Vagina (tissue), 2 donors: ENCODE measurements around the gene E2F6.

Experiments
- CTCF ChIP-seq, 3 experiments: fragments of 450-650 bp in 2 of 3; fragments of 200-600 bp in 1 of 3; sonication (generic) in 1 of 3; IDR thresholded peaks; one replicate each; pipeline ENCODE4 v1.5.1; 2017 to 2019; ENCODE audit warnings: antibody characterized with exemption in 3 of 3, mild to moderate bottlenecking in 2 of 3, moderate library complexity in 2 of 3
- POLR2A ChIP-seq, 2 donors: fragments of 450-650 bp; IDR thresholded peaks; one replicate each; pipeline ENCODE4 v1.6.1; 2017; ENCODE audit warnings: antibody characterized with exemption in 2 of 2, mild to moderate bottlenecking in 2 of 2, moderate library complexity in 2 of 2
- POLR2AphosphoS5 ChIP-seq, 2 donors: sonication (generic); formaldehyde crosslinking; IDR thresholded peaks; one replicate each; pipeline ENCODE4 v1.9.0; 2017; ENCODE audit warnings: antibody characterized with exemption in 2 of 2, mild to moderate bottlenecking in 2 of 2, low read depth in 1 of 2; ENCODE audit not compliant: insufficient read depth in 1 of 2

- TF ChIP-seq CTCF (IDR thresholded peaks at IDR 0.05) (peak in 1 of 3 experiments; percentile 23), POLR2A (IDR thresholded peaks at IDR 0.05) (peak in 1 of 2 donors; percentile 89), POLR2AphosphoS5 (IDR thresholded peaks at IDR 0.05; ENCODE audit: insufficient read depth in 1 of 2, low read depth in 1 of 2) (peak; percentile 98)
These were observed at the start of gene E2F6 for GRCh38 chr2:11465485-11466306.
